HEK293 (cell line): ENCODE data around the gene FSD2.

ENCODE experiments used
- EGR2 ChIP-seq: fragments of 450-650 bp; formaldehyde crosslinking; IDR thresholded peaks from 2 replicates; pipeline ENCODE4 v1.5.1; 2016; ENCODE audit warnings: low read depth, missing biosample characterization, missing genetic modification characterization
- GLIS2 ChIP-seq: fragments of 450-650 bp; formaldehyde crosslinking; IDR thresholded peaks from 2 replicates; pipeline ENCODE4 v1.5.1; 2016; ENCODE audit warnings: missing biosample characterization, missing genetic modification characterization
- PATZ1 ChIP-seq: fragments of 450-650 bp; formaldehyde crosslinking; IDR thresholded peaks from 2 replicates; pipeline ENCODE4 v1.5.1; 2016; ENCODE audit warnings: missing biosample characterization, missing genetic modification characterization
- REPIN1 ChIP-seq: fragments of 450-650 bp; formaldehyde crosslinking; IDR thresholded peaks from 2 replicates; pipeline ENCODE4 v1.5.1; 2017; ENCODE audit warnings: missing biosample characterization, missing genetic modification characterization, low read depth
- SALL2 ChIP-seq: fragments of 450-650 bp; formaldehyde crosslinking; IDR thresholded peaks from 2 replicates; pipeline ENCODE4 v1.5.0; 2017; ENCODE audit warnings: missing biosample characterization, mild to moderate bottlenecking, missing genetic modification characterization, borderline replicate concordance
- SCRT1 ChIP-seq: fragments of 450-650 bp; formaldehyde crosslinking; IDR thresholded peaks from 2 replicates; pipeline ENCODE4 v1.5.1; 2016; ENCODE audit warnings: missing biosample characterization, missing genetic modification characterization, borderline replicate concordance
- SETDB1 ChIP-seq: IDR thresholded peaks from one replicate; pipeline ENCODE4 v1.6.1; 2017; ENCODE audit warnings: mild to moderate bottlenecking, low read length, moderate library complexity, mixed read lengths; ENCODE audit not compliant: insufficient read length
- TCF7L2 ChIP-seq: IDR thresholded peaks from 2 replicates; pipeline ENCODE4 v1.6.1; 2011; ENCODE audit warnings: low read depth, mild to moderate bottlenecking, inconsistent platforms, low read length, moderate library complexity, borderline replicate concordance
- ZBTB21 ChIP-seq: fragments of 450-650 bp; formaldehyde crosslinking; IDR thresholded peaks from 2 replicates; pipeline ENCODE4 v1.5.1; 2017; ENCODE audit warnings: missing biosample characterization, missing genetic modification characterization
- ZEB2 ChIP-seq: fragments of 450-650 bp; formaldehyde crosslinking; IDR thresholded peaks from 2 replicates; pipeline ENCODE4 v1.5.1; 2016; ENCODE audit warnings: missing biosample characterization, missing genetic modification characterization
- ZNF121 ChIP-seq: fragments of 450-650 bp; formaldehyde crosslinking; IDR thresholded peaks from 2 replicates; pipeline ENCODE4 v1.5.1; 2016; ENCODE audit warnings: missing biosample characterization, missing genetic modification characterization
- ZNF155 ChIP-seq: fragments of 450-650 bp; formaldehyde crosslinking; IDR thresholded peaks from 2 replicates; pipeline ENCODE4 v1.5.1; 2016; ENCODE audit warnings: missing biosample characterization, missing genetic modification characterization
- ZNF19 ChIP-seq: fragments of 450-650 bp; formaldehyde crosslinking; IDR thresholded peaks from 2 replicates; pipeline ENCODE4; 2016; ENCODE audit warnings: missing biosample characterization, missing genetic modification characterization, low read depth
- ZNF292 ChIP-seq: fragments of 450-650 bp; formaldehyde crosslinking; IDR thresholded peaks from 2 replicates; pipeline ENCODE4 v1.5.1; 2016; ENCODE audit warnings: low read depth, missing biosample characterization, missing genetic modification characterization, borderline replicate concordance
- ZNF311 ChIP-seq: fragments of 450-650 bp; formaldehyde crosslinking; IDR thresholded peaks from 2 replicates; pipeline ENCODE4 v1.5.1; 2017; ENCODE audit warnings: missing biosample characterization, missing genetic modification characterization, borderline replicate concordance
- ZNF394 ChIP-seq: fragments of 450-650 bp; formaldehyde crosslinking; IDR thresholded peaks from 2 replicates; pipeline ENCODE4 v1.5.1; 2016; ENCODE audit warnings: missing biosample characterization, missing genetic modification characterization, mild to moderate bottlenecking, moderate library complexity, borderline replicate concordance
- ZNF473 ChIP-seq: fragments of 450-650 bp; formaldehyde crosslinking; IDR thresholded peaks from 2 replicates; pipeline ENCODE4 v1.5.1; 2017; ENCODE audit warnings: missing biosample characterization, missing genetic modification characterization
- ZNF521 ChIP-seq: fragments of 450-650 bp; formaldehyde crosslinking; IDR thresholded peaks from 2 replicates; pipeline ENCODE4 v1.5.1; 2017; ENCODE audit warnings: missing biosample characterization, mild to moderate bottlenecking, missing genetic modification characterization
- ZNF530 ChIP-seq: fragments of 450-650 bp; formaldehyde crosslinking; IDR thresholded peaks from 2 replicates; pipeline ENCODE4 v1.5.1; 2016; ENCODE audit warnings: low read depth, missing biosample characterization, missing genetic modification characterization
- ZNF548 ChIP-seq: fragments of 450-650 bp; formaldehyde crosslinking; IDR thresholded peaks from 2 replicates; pipeline ENCODE4 v1.5.1; 2016; ENCODE audit warnings: missing biosample characterization, missing genetic modification characterization
- ZNF561 ChIP-seq: fragments of 450-650 bp; IDR thresholded peaks from 2 replicates; pipeline ENCODE4 v1.5.1; 2018; ENCODE audit warnings: missing biosample characterization, missing genetic modification characterization, borderline replicate concordance
- ZNF621 ChIP-seq: fragments of 450-650 bp; formaldehyde crosslinking; IDR thresholded peaks from 2 replicates; pipeline ENCODE4 v1.5.1; 2017; ENCODE audit warnings: missing biosample characterization, missing genetic modification characterization
- ZNF626 ChIP-seq: fragments of 450-650 bp; sonication (Bioruptor Pico); formaldehyde crosslinking; IDR thresholded peaks from 2 replicates; pipeline ENCODE4 v1.5.1; 2018; ENCODE audit warnings: missing biosample characterization, missing genetic modification characterization, inconsistent platforms
- ZNF629 ChIP-seq: fragments of 450-650 bp; formaldehyde crosslinking; IDR thresholded peaks from 2 replicates; pipeline ENCODE4 v1.5.1; 2017; ENCODE audit warnings: missing biosample characterization, missing genetic modification characterization
- ZNF654 ChIP-seq: fragments of 450-650 bp; formaldehyde crosslinking; IDR thresholded peaks from 2 replicates; pipeline ENCODE4 v1.5.1; 2016; ENCODE audit warnings: low read depth, missing biosample characterization, missing genetic modification characterization
- ZNF677 ChIP-seq: fragments of 450-650 bp; IDR thresholded peaks from 2 replicates; pipeline ENCODE4 v1.5.0; 2018; ENCODE audit warnings: missing biosample characterization, mild to moderate bottlenecking, missing genetic modification characterization, moderate library complexity
- ZNF843 ChIP-seq: fragments of 450-650 bp; formaldehyde crosslinking; IDR thresholded peaks from 2 replicates; pipeline ENCODE4 v1.5.1; 2016; ENCODE audit warnings: missing biosample characterization, missing genetic modification characterization
- TF ChIP-seq, protein P1 (sequence below): fragments of 450-650 bp; formaldehyde crosslinking; IDR thresholded peaks from 2 replicates; pipeline ENCODE4 v1.5.1; 2016; ENCODE audit warnings: missing biosample characterization, missing genetic modification characterization, borderline replicate concordance
- TF ChIP-seq, protein P2 (sequence below): fragments of 450-650 bp; formaldehyde crosslinking; IDR thresholded peaks from 2 replicates; pipeline ENCODE4 v1.5.1; 2016; ENCODE audit warnings: missing biosample characterization, missing genetic modification characterization
- TF ChIP-seq, protein P3 (sequence below): fragments of 450-650 bp; formaldehyde crosslinking; IDR thresholded peaks from 2 replicates; pipeline ENCODE4 v1.5.1; 2016; ENCODE audit warnings: missing biosample characterization, missing genetic modification characterization
- TF ChIP-seq, protein P4 (sequence below): fragments of 450-650 bp; formaldehyde crosslinking; IDR thresholded peaks from 2 replicates; pipeline ENCODE4 v1.5.1; 2016; ENCODE audit warnings: missing biosample characterization, missing genetic modification characterization

Gene FSD2

GRCh38 chr15:82803793-82804574, 1.9 kb downstream of the FSD2 start (continued):
- no peak for TF ChIP-seq ZNF561 (tag by site-specific recombination)
- TF ChIP-seq PATZ1 = 0 out of 2 replicates have a peak, but pooled peaks have one; percentile 34
- TF ChIP-seq, protein P1, sequence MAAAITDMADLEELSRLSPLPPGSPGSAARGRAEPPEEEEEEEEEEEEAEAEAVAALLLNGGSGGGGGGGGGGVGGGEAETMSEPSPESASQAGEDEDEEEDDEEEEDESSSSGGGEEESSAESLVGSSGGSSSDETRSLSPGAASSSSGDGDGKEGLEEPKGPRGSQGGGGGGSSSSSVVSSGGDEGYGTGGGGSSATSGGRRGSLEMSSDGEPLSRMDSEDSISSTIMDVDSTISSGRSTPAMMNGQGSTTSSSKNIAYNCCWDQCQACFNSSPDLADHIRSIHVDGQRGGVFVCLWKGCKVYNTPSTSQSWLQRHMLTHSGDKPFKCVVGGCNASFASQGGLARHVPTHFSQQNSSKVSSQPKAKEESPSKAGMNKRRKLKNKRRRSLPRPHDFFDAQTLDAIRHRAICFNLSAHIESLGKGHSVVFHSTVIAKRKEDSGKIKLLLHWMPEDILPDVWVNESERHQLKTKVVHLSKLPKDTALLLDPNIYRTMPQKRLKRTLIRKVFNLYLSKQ (tag by site-specific recombination) = no peak
- no peak for TF ChIP-seq SCRT1 (tag by site-specific recombination)
- TF ChIP-seq EGR2 = no peak
- TF ChIP-seq ZNF155 = no peak
- TF ChIP-seq SALL2 (tag by site-specific recombination) = no peak
- TF ChIP-seq ZNF292 (tag by site-specific recombination) = no peak
- TF ChIP-seq, protein P2, sequence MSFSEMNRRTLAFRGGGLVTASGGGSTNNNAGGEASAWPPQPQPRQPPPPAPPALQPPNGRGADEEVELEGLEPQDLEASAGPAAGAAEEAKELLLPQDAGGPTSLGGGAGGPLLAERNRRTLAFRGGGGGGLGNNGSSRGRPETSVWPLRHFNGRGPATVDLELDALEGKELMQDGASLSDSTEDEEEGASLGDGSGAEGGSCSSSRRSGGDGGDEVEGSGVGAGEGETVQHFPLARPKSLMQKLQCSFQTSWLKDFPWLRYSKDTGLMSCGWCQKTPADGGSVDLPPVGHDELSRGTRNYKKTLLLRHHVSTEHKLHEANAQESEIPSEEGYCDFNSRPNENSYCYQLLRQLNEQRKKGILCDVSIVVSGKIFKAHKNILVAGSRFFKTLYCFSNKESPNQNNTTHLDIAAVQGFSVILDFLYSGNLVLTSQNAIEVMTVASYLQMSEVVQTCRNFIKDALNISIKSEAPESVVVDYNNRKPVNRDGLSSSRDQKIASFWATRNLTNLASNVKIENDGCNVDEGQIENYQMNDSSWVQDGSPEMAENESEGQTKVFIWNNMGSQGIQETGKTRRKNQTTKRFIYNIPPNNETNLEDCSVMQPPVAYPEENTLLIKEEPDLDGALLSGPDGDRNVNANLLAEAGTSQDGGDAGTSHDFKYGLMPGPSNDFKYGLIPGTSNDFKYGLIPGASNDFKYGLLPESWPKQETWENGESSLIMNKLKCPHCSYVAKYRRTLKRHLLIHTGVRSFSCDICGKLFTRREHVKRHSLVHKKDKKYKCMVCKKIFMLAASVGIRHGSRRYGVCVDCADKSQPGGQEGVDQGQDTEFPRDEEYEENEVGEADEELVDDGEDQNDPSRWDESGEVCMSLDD (tag by site-specific recombination) = no peak
- no peak for TF ChIP-seq ZNF621
- peak; percentile 86 for TF ChIP-seq ZEB2 (tag by site-specific recombination)
- TF ChIP-seq REPIN1 (tag by site-specific recombination) = no peak
- no peak for TF ChIP-seq ZNF654 (tag by site-specific recombination)
- TF ChIP-seq SETDB1 = no peak
- TF ChIP-seq ZNF626 (tag by site-specific recombination) = no peak
- no peak for TF ChIP-seq GLIS2 (tag by site-specific recombination)
- TF ChIP-seq, protein P3, sequence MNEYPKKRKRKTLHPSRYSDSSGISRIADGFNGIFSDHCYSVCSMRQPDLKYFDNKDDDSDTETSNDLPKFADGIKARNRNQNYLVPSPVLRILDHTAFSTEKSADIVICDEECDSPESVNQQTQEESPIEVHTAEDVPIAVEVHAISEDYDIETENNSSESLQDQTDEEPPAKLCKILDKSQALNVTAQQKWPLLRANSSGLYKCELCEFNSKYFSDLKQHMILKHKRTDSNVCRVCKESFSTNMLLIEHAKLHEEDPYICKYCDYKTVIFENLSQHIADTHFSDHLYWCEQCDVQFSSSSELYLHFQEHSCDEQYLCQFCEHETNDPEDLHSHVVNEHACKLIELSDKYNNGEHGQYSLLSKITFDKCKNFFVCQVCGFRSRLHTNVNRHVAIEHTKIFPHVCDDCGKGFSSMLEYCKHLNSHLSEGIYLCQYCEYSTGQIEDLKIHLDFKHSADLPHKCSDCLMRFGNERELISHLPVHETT (tag by site-specific recombination) = no peak
- peak; percentile 89 for TF ChIP-seq ZBTB21 (tag by site-specific recombination)
- TF ChIP-seq, protein P4, sequence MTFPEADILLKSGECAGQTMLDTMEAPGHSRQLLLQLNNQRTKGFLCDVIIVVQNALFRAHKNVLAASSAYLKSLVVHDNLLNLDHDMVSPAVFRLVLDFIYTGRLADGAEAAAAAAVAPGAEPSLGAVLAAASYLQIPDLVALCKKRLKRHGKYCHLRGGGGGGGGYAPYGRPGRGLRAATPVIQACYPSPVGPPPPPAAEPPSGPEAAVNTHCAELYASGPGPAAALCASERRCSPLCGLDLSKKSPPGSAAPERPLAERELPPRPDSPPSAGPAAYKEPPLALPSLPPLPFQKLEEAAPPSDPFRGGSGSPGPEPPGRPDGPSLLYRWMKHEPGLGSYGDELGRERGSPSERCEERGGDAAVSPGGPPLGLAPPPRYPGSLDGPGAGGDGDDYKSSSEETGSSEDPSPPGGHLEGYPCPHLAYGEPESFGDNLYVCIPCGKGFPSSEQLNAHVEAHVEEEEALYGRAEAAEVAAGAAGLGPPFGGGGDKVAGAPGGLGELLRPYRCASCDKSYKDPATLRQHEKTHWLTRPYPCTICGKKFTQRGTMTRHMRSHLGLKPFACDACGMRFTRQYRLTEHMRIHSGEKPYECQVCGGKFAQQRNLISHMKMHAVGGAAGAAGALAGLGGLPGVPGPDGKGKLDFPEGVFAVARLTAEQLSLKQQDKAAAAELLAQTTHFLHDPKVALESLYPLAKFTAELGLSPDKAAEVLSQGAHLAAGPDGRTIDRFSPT (tag by site-specific recombination) = no peak
- TF ChIP-seq ZNF473 (tag by site-specific recombination) = no peak
- TF ChIP-seq ZNF311 (tag by site-specific recombination) = no peak
- no peak for TF ChIP-seq ZNF521 (tag by site-specific recombination)
- TF ChIP-seq ZNF530 = no peak
- TF ChIP-seq ZNF394 (tag by site-specific recombination) = no peak
- no peak for TF ChIP-seq TCF7L2
- TF ChIP-seq ZNF677 (tag by site-specific recombination) = no peak
- TF ChIP-seq ZNF629 = peak; percentile 93
- no peak for TF ChIP-seq ZNF121 (tag by site-specific recombination)
- no peak for TF ChIP-seq ZNF548 (tag by site-specific recombination)
- no peak for TF ChIP-seq ZNF19 (tag by site-specific recombination)
- TF ChIP-seq ZNF843 (tag by site-specific recombination) = no peak
